B cell (primary cell): ENCODE measurements around the gene GRIK5. TPM values are rescaled to one million over a fixed set of nuclear protein-coding genes. Genes with fewer than 3 reads are reported as not detected.

Experiments used
- ATAC-seq: fragments of 200-7000 bp; cut with Tn5 transposase; one replicate; pipeline ENCODE4 v1.10.0; 2021; ENCODE audit warnings: low read depth, mild to moderate bottlenecking, moderate number of reproducible peaks, moderate library complexity
- CTCF ChIA-PET: fragments of 350-600 bp; sonication (Branson Sonifier 250); formaldehyde crosslinking; loops from one replicate; lab custom pipeline; 2021; ENCODE audit warnings: antibody characterized with exemption, inconsistent platforms; lab: Charles Lee
- POLR2A ChIA-PET: fragments of 350-600 bp; sonication (Branson Sonifier 250); formaldehyde crosslinking; loops from one replicate; lab custom pipeline; 2021; ENCODE audit warnings: antibody characterized with exemption; lab: Charles Lee
- DNase-seq: peaks from one replicate; pipeline ENCODE4 v3.0.0; 2013
- H2AFZ ChIP-seq: 2 replicates; pipeline ENCODE4 v1.6.1; 2012; ENCODE audit warnings: mild to moderate bottlenecking, low read depth, low read length; ENCODE audit not compliant: insufficient read depth, poor library complexity, severe bottlenecking
- H3K27ac ChIP-seq, 2 donors: 1 replicate in 1 of 2; 2 replicates in 1 of 2; pipeline ENCODE4 v1.5.1; 2012 to 2013; ENCODE audit warnings: low read length in 2 of 2, mild to moderate bottlenecking in 2 of 2, moderate library complexity in 1 of 2
- H3K27me3 ChIP-seq, 4 experiments: fragments of 200-600 bp in 1 of 4; sonication (generic) in 1 of 4; replicated peaks in 1 of 4; 1 replicate in 2 of 4; 2 replicates in 2 of 4; pipeline versions ENCODE4 v1.6.1 to v1.7.0; 2013 to 2016; ENCODE audit warnings: low read length in 3 of 4, mild to moderate bottlenecking in 2 of 4, mixed read lengths in 1 of 4, moderate library complexity in 1 of 4; ENCODE audit not compliant: insufficient read depth in 4 of 4, control insufficient read depth in 3 of 4; ENCODE audit errors: control extremely low read depth in 1 of 4
- H3K36me3 ChIP-seq, 2 experiments: replicated peaks in 1 of 2; 1 replicate in 1 of 2; 2 replicates in 1 of 2; pipeline versions ENCODE4 v1.6.1 to v1.7.1; 2013; ENCODE audit warnings: low read length in 1 of 2; ENCODE audit not compliant: insufficient read depth in 2 of 2, control insufficient read depth in 1 of 2; ENCODE audit errors: control extremely low read depth in 1 of 2, extremely low read depth in 1 of 2
- H3K4me1 ChIP-seq, 2 donors: fragments of 200-600 bp in 1 of 2; sonication (generic) in 1 of 2; 1 replicate in 1 of 2; 2 replicates in 1 of 2; pipeline versions ENCODE4 v1.5.1 to v1.6.1; 2013 to 2017; ENCODE audit warnings: low read length in 2 of 2; ENCODE audit not compliant: control insufficient read depth in 2 of 2, insufficient read depth in 2 of 2
- H3K4me2 ChIP-seq: replicated peaks from 2 replicates; pipeline ENCODE3; 2012; ENCODE audit warnings: mild to moderate bottlenecking, low read depth, low read length; ENCODE audit not compliant: poor library complexity, severe bottlenecking
- H3K4me3 ChIP-seq, 5 experiments: fragments of 200-600 bp in 1 of 5; sonication (generic) in 1 of 5; 1 replicate in 3 of 5; 2 replicates in 2 of 5; pipeline versions ENCODE4 v1.5.1 to v1.7.0; 2011 to 2016; ENCODE audit warnings: low read length in 4 of 5, mild to moderate bottlenecking in 4 of 5, low read depth in 2 of 5, control low read depth in 1 of 5, moderate library complexity in 1 of 5; ENCODE audit not compliant: insufficient read depth in 1 of 5; ENCODE audit errors: control extremely low read depth in 1 of 5, extremely low read depth in 1 of 5
- H3K79me2 ChIP-seq: fragments of 200-600 bp; sonication (generic); one replicate; pipeline ENCODE4 v1.6.0; 2016; ENCODE audit warnings: low read length; ENCODE audit not compliant: control insufficient read depth, insufficient read depth
- H3K9ac ChIP-seq: fragments of 200-600 bp; sonication (generic); 2 replicates; pipeline ENCODE4 v1.6.1; 2017; ENCODE audit warnings: mild to moderate bottlenecking, low read length, moderate library complexity
- H3K9me3 ChIP-seq, 3 donors: one replicate each; pipeline versions ENCODE4 v1.6.1 to v1.7.1; 2013; ENCODE audit warnings: low read length in 2 of 3; ENCODE audit not compliant: control insufficient read depth in 2 of 3, insufficient read depth in 1 of 3; ENCODE audit errors: control extremely low read depth in 1 of 3
- H4K20me1 ChIP-seq: 2 replicates; pipeline ENCODE4 v1.6.0; 2012; ENCODE audit warnings: mild to moderate bottlenecking, low read length; ENCODE audit not compliant: insufficient read depth, control insufficient read depth, poor library complexity, severe bottlenecking
- H3K27ac Mint-ChIP-seq: one replicate; pipeline ENCODE4 v1.8.0; 2021; ENCODE audit warnings: mixed read lengths
- H3K27me3 Mint-ChIP-seq: one replicate; pipeline ENCODE4 v1.8.0; 2021; ENCODE audit warnings: mixed read lengths
- H3K4me1 Mint-ChIP-seq: one replicate; pipeline ENCODE4 v1.8.0; 2021; ENCODE audit warnings: mixed read lengths
- H3K4me3 Mint-ChIP-seq: one replicate; pipeline ENCODE4 v1.8.0; 2021; ENCODE audit warnings: mixed read lengths
- H3K9me3 Mint-ChIP-seq: one replicate; pipeline ENCODE4 v1.8.0; 2022; ENCODE audit warnings: mixed read lengths; ENCODE audit not compliant: insufficient read depth
- EZH2 ChIP-seq: IDR thresholded peaks from 2 replicates; pipeline ENCODE4 v1.6.1; 2012; ENCODE audit warnings: borderline replicate concordance, low read depth, mild to moderate bottlenecking, moderate library complexity, low read length; ENCODE audit not compliant: insufficient read depth, poor library complexity, severe bottlenecking
- WGBS: methylation state at CpG from one replicate; pipeline ENCODE4 v1.1.5; 2013; ENCODE audit warnings: missing lambda C conversion rate; ENCODE audit not compliant: insufficient coverage; 5-methylcytosine and 5-hydroxymethylcytosine counted together
- intact Hi-C: fragments of 100-400 bp; cut with micrococcal nuclease; formaldehyde crosslinking; loops from one replicate; pipeline ENCODE4 v1.10.0; 2022
- polyA plus RNA-seq: library from polyadenylated mRNA; depleted of rRNA; stranded (reverse); fragments of >200 nt; gene quantifications from 2 replicates; pipeline ENCODE4 v1.2.3, GENCODE V29; 2012
- total RNA-seq, 2 donors: library from RNA; stranded (reverse); fragments of 120-200 nt in 1 of 2; gene quantifications; 1 replicate in 1 of 2; 2 replicates in 1 of 2; pipeline versions ENCODE4 v1.2.3 to v1.2.4, GENCODE V29; 2013 to 2022
- TF ChIP-seq, protein P1 (sequence below): fragments of 200-600 bp; IDR thresholded peaks from one replicate; pipeline ENCODE4 v1.8.0; 2022; ENCODE audit warnings: antibody characterized with exemption, mild to moderate bottlenecking

GRIK5 gene
- total and polyA plus RNA-seq, 2 donors (not counting 1 experiment from before 2014, with no cell fraction given): 0.09 to 0.27 TPM

DNA sequence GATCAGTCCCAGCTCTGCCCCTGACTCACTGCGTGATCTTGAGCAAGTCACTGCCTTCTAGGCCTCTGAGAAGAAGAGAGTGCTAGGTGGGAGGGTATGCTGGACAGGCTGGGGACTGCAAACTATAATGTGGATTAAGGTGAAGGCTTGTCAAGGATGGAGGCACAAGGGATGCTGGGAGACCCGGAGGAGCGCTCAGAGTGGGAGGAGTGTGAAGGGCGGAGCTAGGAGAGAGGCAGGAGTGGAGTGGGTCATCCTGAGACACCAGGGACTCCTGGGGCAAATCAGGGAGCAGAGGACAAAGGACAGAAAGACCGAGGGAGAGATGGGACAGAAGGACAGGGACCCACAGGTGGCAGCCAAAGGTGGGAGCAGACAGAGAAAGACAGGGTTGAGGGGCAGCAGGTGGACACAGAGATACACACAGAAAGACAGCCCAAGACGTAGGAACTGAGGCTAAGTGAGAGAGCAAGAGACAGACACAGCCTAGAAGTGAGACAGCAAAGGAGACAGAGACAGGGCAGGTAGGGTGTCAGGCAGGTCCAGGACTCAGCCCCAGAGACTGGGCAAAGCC, 2.6 kb downstream of the GRIK5 start:
- Mint-ChIP-seq H3K4me3 (no peak overlapping the region), H3K4me1 (no peaks in the 10 kb centered on the region), H3K9me3 (no peaks in the 10 kb centered on the region), H3K27ac (no peak overlapping the region), H3K27me3 (peaks cover 26% of the 10 kb centered on the region)
- H3K9ac ChIP-seq: no peak overlapping the region
- TF ChIP-seq, protein P1, sequence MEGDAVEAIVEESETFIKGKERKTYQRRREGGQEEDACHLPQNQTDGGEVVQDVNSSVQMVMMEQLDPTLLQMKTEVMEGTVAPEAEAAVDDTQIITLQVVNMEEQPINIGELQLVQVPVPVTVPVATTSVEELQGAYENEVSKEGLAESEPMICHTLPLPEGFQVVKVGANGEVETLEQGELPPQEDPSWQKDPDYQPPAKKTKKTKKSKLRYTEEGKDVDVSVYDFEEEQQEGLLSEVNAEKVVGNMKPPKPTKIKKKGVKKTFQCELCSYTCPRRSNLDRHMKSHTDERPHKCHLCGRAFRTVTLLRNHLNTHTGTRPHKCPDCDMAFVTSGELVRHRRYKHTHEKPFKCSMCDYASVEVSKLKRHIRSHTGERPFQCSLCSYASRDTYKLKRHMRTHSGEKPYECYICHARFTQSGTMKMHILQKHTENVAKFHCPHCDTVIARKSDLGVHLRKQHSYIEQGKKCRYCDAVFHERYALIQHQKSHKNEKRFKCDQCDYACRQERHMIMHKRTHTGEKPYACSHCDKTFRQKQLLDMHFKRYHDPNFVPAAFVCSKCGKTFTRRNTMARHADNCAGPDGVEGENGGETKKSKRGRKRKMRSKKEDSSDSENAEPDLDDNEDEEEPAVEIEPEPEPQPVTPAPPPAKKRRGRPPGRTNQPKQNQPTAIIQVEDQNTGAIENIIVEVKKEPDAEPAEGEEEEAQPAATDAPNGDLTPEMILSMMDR: no peak
- no peak for TF ChIP-seq EZH2
- H2AFZ ChIP-seq: no peak overlapping the region
- ChIA-PET CTCF (no interaction called here), POLR2A (no interaction called here)
- H3K27me3 ChIP-seq: peaks cover 0 to 43% (median 23%) of the 10 kb centered on the region in 4 experiments
- peaks cover 12 to 21% of the 10 kb centered on the region in 2 donors for H3K4me1 ChIP-seq
- H3K4me2 ChIP-seq: no peak overlapping the region
- H3K79me2 ChIP-seq: no peaks in the 10 kb centered on the region
- intact Hi-C loops: no loop called here
- H4K20me1 ChIP-seq: no peaks in the 10 kb centered on the region
- DNase-seq: no peak
- no peak for ATAC-seq
- WGBS: 87% methylated on average over 6 of the region's 6 CpGs
- H3K4me3 ChIP-seq: no peak overlapping the region
- no peaks in the 10 kb centered on the region for H3K36me3 ChIP-seq
- no peaks in the 10 kb centered on the region for H3K9me3 ChIP-seq
- H3K27ac ChIP-seq: no peak overlapping the region

DNA sequence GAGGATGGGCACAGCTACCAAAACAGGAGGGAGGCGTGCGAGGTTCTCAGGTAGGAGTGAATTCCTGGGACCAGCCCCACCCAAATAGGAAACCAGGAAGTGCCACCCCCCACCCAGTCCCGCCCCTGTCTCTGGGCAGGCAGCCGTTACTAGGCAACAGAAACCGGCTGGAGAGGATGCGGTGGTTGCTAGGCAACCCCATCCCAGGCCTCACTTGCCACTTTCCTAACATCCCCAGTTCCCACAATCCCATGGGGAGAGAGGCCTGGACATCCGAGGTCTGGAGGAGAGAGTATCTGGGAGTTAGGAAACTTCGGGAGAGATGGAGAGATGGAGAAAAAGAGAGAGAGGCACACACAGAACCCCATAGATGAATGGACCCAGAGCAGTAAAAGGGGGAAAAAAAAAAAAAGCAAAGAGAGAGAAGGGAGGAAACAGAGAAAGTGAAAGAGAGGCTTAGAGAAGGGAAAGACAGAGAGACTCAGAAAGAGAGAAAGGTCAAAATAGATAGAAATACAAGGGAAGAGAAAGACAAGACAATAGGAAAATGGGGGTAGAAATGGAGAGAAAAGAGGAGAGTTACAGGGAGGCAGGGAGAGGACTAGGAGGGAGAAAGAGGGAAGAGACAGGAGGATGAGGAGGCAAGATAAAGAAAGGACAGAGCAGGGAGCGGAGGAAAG, 3.8 kb downstream of the GRIK5 start:
- Mint-ChIP-seq H3K27me3 (peaks cover 22% of the 10 kb centered on the region), H3K4me1 (no peaks in the 10 kb centered on the region), H3K4me3 (no peak overlapping the region), H3K9me3 (no peaks in the 10 kb centered on the region), H3K27ac (no peak overlapping the region)
- no peak for ATAC-seq
- no peaks in the 10 kb centered on the region for H4K20me1 ChIP-seq
- H3K36me3 ChIP-seq: no peaks in the 10 kb centered on the region
- H3K27me3 ChIP-seq: peaks cover 0 to 43% (median 23%) of the 10 kb centered on the region in 4 experiments
- H3K9me3 ChIP-seq: no peaks in the 10 kb centered on the region
- H3K4me2 ChIP-seq: no peak overlapping the region
- H3K9ac ChIP-seq: no peak overlapping the region
- WGBS: 88% methylated on average over 3 of the region's 9 CpGs
- ChIA-PET CTCF (interaction anchor here (1.0 kb wide), 1 partner anchor 31 kb away, joined by 4 read pairs; no protein-coding TSS in a partner anchor), POLR2A (no interaction called here)
- TF ChIP-seq EZH2: no peak
- TF ChIP-seq, protein P1: no peak
- no peak overlapping the region for H3K4me3 ChIP-seq
- no peak overlapping the region for H2AFZ ChIP-seq
- H3K79me2 ChIP-seq: no peaks in the 10 kb centered on the region
- peaks cover 12 to 21% of the 10 kb centered on the region in 2 donors for H3K4me1 ChIP-seq
- H3K27ac ChIP-seq: no peak overlapping the region
- DNase-seq: no peak
- intact Hi-C loops: no loop called here
